Gastrocnemius medialis (tissue), 4 donors: ENCODE results near the gene ITGA5. TPM values are rescaled to one million over a fixed set of nuclear protein-coding genes. Genes with fewer than 3 reads are reported as not detected.

ENCODE experiments used
- ATAC-seq, 2 donors: fragments of 150-250 bp; one replicate each; pipeline ENCODE4 v1.9.1; 2016
- DNase-seq, 2 donors: peaks; one replicate each; pipeline ENCODE4 v3.0.0-alpha.2; 2019
- H3K27ac ChIP-seq, 4 donors: fragments of 200-600 bp; sonication (generic); 1 replicate in 1 of 4; 2 replicates in 3 of 4; pipeline ENCODE4 v1.5.1; 2016 to 2018; ENCODE audit warnings: mild to moderate bottlenecking in 2 of 4, moderate library complexity in 1 of 4
- H3K27me3 ChIP-seq, 3 donors: fragments of 200-600 bp; sonication (generic) in 2 of 3; 1 replicate in 1 of 3; 2 replicates in 2 of 3; pipeline versions ENCODE4 v1.5.1 to v1.6.0; 2016 to 2019; ENCODE audit warnings: mild to moderate bottlenecking in 1 of 3, moderate library complexity in 1 of 3
- H3K36me3 ChIP-seq, 2 donors: fragments of 200-600 bp; sonication (generic) in 1 of 2; one replicate each; pipeline ENCODE4 v1.5.1; 2017 to 2018
- H3K4me1 ChIP-seq, 2 donors: fragments of 200-600 bp; sonication (generic) in 1 of 2; one replicate each; pipeline ENCODE4 v1.5.1; 2016 to 2017; ENCODE audit warnings: mild to moderate bottlenecking in 2 of 2
- H3K4me3 ChIP-seq, 4 donors: fragments of 200-600 bp; sonication (generic) in 3 of 4; 1 replicate in 1 of 4; 2 replicates in 3 of 4; pipeline ENCODE4 v1.5.1; 2016 to 2019; ENCODE audit warnings: mild to moderate bottlenecking in 2 of 4
- H3K9me3 ChIP-seq, 3 donors: fragments of 200-600 bp; sonication (generic) in 2 of 3; 1 replicate in 1 of 3; 2 replicates in 2 of 3; pipeline ENCODE4 v1.5.1; 2016 to 2019
- CTCF ChIP-seq, 5 experiments: fragments of 450-650 bp in 3 of 5; fragments of 200-600 bp in 2 of 5; sonication (generic) in 2 of 5; IDR thresholded peaks in 4 of 5; conservative IDR thresholded peaks in 1 of 5; 1 replicate in 4 of 5; 2 replicates in 1 of 5; pipeline ENCODE4 v1.5.1; 2016 to 2019; ENCODE audit warnings: antibody characterized with exemption in 5 of 5, mild to moderate bottlenecking in 3 of 5, moderate library complexity in 3 of 5
- POLR2A ChIP-seq, 2 donors: fragments of 450-650 bp; IDR thresholded peaks; one replicate each; pipeline ENCODE4 v1.6.1; 2017; ENCODE audit warnings: antibody characterized with exemption in 2 of 2, mild to moderate bottlenecking in 2 of 2, moderate library complexity in 2 of 2
- in situ Hi-C, 4 donors: fragments of 200-750 bp; cut with MboI; loops; one replicate each; pipeline versions ENCODE4 v1.15.0 to v1.8.0; 2017; ENCODE audit warnings: low sequenced_read_pairs in 4 of 4
- intact Hi-C: fragments of 100-400 bp; cut with DNase I; formaldehyde crosslinking; loops from one replicate; pipeline ENCODE4 v1.15.1; 2023; ENCODE audit warnings: low total_unique reads
- total RNA-seq, 4 donors: library from RNA; depleted of rRNA; stranded (reverse); fragments of >200 nt; gene quantifications; one replicate each; pipeline versions ENCODE4 v1.1.0 to v1.2.3, GENCODE V29; 2016

The ITGA5 gene
- total RNA-seq, 4 donors from 2014 or later = 26.5 to 34.1 (median 30.9) TPM

GRCh38 chr12:54349036-54349435 is 70.0 kb downstream of the ITGA5 start:
- ATAC-seq (no peak), DNase-seq (no peak)
- intact Hi-C loops = no loop called here
- in situ Hi-C loops = no loop called here
- Histone ChIP-seq H3K27ac (no peak overlapping the region), H3K27me3 (no peaks in the 10 kb centered on the region), H3K9me3 (no peaks in the 10 kb centered on the region), H3K4me1 (peaks cover 21 to 22% of the 10 kb centered on the region in 2 donors), H3K36me3 (peaks cover 3 to 72% of the 10 kb centered on the region in 2 donors), H3K4me3 (no peak overlapping the region)
- TF ChIP-seq POLR2A (IDR thresholded peaks at IDR 0.05) (no peak), CTCF (IDR thresholded peaks at IDR 0.05 in 4 of 5, conservative IDR thresholded peaks at IDR 0.05 in 1 of 5) (no peak)

Other genes starting within 250 kb of the ITGA5 start
- 10 to 100 TPM; 25.3 to 51.8 (median 35.4) TPM for gene SMUG1, start 230.3 kb downstream of the ITGA5 start, total RNA-seq
- gene CBX5, start 139.1 kb downstream of the ITGA5 start, total RNA-seq = 1 to 10 TPM; 7.9 to 8.9 (median 8.1) TPM
- gene HNRNPA1, start 138.5 kb downstream of the ITGA5 start, total RNA-seq = 100 to 1,000 TPM; 146 to 412 (median 186) TPM
- 1 to 10 TPM in 2 of 4 donors, under 1 TPM in 1, not detected in 1; 0.64 to 8.0 (median 1.8) TPM for gene NFE2, start 118.3 kb downstream of the ITGA5 start, total RNA-seq
- gene COPZ1, start 94.1 kb downstream of the ITGA5 start, total RNA-seq = 100 to 1,000 TPM in 2 of 4 donors, 10 to 100 TPM in 2; 91.8 to 145 (median 107) TPM
- gene GPR84, start 54.8 kb downstream of the ITGA5 start, total RNA-seq = under 1 TPM in 2 of 4 donors, not detected in 2; 0.49 to 0.51 TPM
- 10 to 100 TPM in 3 of 4 donors, 1 to 10 TPM in 1; 3.3 to 21.0 (median 18.3) TPM for gene ZNF385A, start 34.5 kb downstream of the ITGA5 start, total RNA-seq
- gene GTSF1, start 54.3 kb upstream of the ITGA5 start, total RNA-seq = not detected
- gene NCKAP1L, start 78.5 kb upstream of the ITGA5 start, total RNA-seq = 1 to 10 TPM in 3 of 4 donors, under 1 TPM in 1; 0.85 to 4.1 (median 3.9) TPM
- gene PDE1B, start 130.3 kb upstream of the ITGA5 start, total RNA-seq = 1 to 10 TPM in 1 of 4 donors, under 1 TPM in 2, not detected in 1; 0.42 to 1.5 (median 0.63) TPM
- gene PPP1R1A, start 169.4 kb upstream of the ITGA5 start, total RNA-seq = 100 to 1,000 TPM; 209 to 312 (median 235) TPM
- not detected for gene LACRT, start 215.6 kb upstream of the ITGA5 start, total RNA-seq
- gene DCD, start 229.1 kb upstream of the ITGA5 start, total RNA-seq = not detected